GM19452 (cell line): ENCODE measurements around the gene PDLIM5.

Source experiments
- ATAC-seq: cut with Tn5 transposase; IDR thresholded peaks from one replicate; pipeline ENCODE4 v1.9.1; 2021; ENCODE audit not compliant: unreplicated experiment

Gene PDLIM5

GRCh38 chr4:94420356-94420755 is 31.4 kb upstream of the PDLIM5 start:
- ATAC-seq = no peak

DNA sequence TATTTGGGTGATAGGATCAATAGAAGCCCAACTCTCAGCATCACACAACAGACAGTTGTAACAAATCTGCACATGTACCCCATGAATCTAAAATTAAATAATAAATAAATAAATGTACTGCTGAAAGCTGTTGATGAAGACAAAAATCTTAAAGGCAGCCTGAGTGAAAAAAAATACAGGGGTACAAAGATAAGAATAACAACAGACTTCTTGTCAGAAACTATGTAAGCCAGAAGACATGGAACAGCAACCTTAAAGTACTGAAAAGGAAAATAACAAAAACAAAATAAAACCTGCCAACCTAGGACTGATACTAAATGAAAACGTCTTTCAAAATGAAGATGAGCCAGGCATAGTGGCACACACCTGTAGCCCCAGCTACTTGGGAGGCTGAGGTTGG is 25.0 kb upstream of the PDLIM5 start:
- no peak for ATAC-seq

- no peak for ATAC-seq
Measured at GRCh38 chr4:94428884-94429283, 22.9 kb upstream of the PDLIM5 start.

GRCh38 chr4:94430406-94430805 is 21.3 kb upstream of the PDLIM5 start:
- no peak for ATAC-seq

GRCh38 chr4:94431388-94431787 is 20.4 kb upstream of the PDLIM5 start:
- no peak for ATAC-seq

- ATAC-seq = no peak
Measured at GRCh38 chr4:94434505-94434904, 17.2 kb upstream of the PDLIM5 start.

DNA sequence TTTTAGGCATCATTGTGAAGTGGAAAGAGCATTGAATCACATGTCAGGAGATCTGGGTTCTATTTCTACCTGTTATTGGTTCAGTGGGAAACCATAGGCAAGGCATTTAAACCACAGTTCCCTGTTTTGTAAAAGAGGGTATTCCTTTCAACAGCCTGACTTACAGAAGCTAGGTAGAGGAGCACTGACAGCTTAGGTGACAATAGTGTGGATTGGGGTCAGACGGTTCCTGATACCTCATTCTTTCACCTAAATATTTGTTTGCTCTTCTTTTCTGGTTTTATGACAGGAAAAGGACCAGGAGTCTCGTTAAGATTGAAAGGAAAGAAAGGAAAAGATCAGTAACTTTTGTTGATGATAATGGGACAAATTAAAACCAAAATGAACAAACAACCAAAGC is 15.9 kb upstream of the PDLIM5 start:
- ATAC-seq = no peak

DNA sequence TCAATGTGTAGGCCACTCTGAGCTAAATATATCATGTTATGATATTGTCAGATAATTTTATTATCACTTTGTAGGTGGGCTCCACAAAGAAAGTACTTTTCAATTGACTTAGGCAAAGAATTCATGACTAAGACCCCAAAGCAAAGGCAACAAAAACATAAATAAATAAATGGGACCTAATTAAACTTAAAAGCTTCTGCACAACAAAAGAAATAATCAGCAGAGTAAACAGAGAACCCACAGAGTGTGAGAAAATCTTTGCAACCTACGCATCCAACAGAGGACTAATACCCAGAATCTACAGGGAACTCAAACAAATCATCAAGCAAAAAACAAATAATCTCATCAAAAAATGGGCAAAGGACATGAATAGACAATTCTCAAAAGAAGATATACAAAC is 15.2 kb upstream of the PDLIM5 start:
- no peak for ATAC-seq

- no peak for ATAC-seq
Measured at GRCh38 chr4:94439606-94440005, 12.1 kb upstream of the PDLIM5 start.

DNA sequence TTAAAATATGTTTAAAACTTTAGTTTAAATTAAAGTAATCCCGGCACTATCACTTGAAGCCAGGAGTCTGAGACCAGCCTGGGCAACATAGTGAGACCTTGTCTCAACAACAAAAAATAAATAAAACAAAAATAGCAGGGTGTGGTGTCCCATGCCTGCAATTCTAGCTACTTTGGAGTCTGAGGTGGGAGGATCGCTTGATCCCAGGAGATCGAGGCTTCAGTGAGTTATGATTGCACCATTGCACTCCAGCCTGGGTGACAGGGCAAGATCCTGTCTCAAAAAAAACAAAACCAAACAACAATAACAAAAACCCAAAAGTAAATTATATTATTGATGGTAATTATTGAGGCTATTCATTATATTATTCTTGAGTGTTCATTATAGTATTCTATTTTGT is 9.9 kb upstream of the PDLIM5 start:
- no peak for ATAC-seq

DNA sequence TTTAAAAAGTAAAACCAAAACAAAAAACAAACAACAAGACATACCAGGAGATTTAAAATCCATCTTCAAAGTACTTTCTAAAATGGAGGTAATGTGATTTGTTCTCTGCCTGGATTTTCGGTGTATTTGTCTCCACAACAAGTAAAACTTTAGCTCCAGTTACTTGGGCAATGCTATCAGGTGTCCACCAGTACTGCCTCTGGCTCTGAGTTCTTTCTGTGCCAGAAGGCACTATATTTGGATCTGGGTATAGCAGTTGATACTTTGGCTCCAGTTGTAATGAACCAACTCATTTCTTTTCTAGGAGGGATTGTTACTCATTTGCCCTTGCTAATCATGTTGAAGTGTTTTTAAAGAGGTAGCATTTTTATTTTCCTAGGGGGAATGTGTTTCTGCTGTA is 9.5 kb upstream of the PDLIM5 start:
- no peak for ATAC-seq

DNA sequence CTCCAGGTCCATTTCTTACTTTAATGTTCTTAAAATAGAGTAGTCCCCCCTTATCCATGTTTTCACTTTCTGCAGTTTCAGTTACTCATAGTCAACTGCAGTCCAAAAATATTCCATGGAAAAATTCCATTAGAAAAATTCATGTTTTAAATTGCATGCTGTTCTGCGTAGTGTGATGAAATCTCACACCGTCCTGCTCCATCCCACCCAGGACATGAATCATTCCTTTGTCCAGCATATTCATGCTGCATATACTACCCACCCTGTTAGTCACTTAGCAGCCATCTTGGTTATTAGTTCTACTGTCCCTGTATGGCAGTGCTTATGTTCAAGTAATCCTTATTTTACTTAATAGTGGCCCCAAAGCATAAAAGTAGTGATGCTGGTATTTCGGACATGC is 5.4 kb upstream of the PDLIM5 start:
- ATAC-seq = no peak

DNA sequence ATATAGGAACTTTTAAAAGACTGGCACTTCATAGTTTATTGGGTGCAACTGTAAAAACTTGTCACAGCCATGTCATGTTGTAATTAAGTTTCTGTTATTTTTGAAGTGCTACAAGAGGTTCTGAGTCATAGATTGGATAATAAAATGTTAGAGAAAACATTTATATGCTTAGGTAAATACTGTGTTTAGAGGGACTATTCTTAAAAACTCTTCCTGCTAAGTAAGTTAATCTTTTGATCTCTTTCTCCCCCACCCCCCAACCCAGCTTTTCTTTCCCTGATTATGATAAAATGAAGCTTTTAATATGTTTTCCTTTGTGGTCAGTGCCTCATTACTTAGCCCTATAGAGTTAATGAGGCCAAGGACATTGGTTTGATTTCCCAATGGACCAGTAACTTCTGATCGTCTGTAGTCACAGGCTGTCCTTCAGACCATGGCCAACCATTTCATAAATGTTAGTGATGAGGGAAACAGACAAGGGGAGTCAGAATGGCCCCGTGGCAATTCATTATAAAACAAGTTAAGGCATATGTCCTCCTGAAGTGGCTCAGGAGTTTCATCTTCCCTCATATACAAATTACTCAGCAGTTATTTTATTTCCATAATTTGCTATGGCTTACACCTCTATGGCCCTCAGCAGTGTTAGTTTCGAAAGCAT is 3.9 kb upstream of the PDLIM5 start:
- ATAC-seq = no peak

DNA sequence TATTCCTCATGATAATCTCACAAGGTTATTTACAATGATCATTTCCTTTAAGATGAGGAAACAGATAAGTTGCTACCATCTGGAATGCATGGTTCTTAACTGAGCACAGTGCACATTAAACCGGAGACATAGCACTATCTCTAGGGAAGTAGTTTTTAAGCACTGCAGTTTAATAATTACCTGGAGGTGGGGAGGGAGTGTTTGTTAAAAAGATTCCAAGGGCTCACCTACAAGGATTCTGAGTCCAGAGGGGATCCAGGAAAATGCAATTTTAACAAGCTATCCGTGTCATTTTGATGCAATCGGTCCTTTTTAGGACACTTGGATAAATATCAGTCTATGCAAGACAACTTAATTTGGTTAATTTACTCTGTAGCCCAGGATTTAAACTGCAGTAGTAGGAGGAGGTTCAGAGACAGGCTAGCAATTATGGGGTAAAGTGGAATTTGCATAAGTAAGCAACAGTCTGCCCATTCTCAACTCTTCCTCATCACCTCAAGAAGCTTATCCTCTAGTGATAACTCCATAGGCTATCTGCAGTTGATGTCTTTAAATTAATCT is 2.8 kb upstream of the PDLIM5 start:
- ATAC-seq = no peak

DNA sequence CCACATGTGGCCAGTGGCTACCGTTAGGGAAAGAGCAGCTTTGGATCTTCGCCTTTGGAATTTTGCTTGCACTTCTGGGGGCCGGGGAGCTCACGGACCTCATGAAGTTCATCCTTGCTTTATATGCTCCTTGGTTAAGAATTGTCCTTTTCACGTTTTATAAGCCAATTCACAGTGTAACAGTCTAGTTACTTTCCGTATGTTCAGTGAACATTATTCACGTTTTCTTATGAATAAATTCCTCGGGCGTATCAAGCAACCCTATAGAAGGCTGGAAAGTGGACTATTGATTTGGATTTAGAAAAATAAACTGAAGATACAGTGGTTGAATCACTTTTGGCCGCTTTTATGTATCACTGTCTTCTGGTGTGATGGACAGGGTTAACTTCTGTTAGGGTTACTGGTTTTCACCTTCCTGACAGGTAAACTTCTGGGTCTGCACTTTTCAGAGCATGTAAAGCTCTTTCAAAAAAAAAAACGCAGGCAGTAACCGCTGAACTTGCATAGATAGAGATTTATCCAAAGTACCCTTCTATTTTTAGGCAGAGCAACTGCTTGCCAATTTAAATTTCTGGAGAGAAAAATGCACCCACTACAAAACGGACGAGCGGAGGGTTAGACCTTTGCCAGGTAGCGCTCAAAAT is 569 bp upstream of the PDLIM5 start:
- no peak for ATAC-seq

DNA sequence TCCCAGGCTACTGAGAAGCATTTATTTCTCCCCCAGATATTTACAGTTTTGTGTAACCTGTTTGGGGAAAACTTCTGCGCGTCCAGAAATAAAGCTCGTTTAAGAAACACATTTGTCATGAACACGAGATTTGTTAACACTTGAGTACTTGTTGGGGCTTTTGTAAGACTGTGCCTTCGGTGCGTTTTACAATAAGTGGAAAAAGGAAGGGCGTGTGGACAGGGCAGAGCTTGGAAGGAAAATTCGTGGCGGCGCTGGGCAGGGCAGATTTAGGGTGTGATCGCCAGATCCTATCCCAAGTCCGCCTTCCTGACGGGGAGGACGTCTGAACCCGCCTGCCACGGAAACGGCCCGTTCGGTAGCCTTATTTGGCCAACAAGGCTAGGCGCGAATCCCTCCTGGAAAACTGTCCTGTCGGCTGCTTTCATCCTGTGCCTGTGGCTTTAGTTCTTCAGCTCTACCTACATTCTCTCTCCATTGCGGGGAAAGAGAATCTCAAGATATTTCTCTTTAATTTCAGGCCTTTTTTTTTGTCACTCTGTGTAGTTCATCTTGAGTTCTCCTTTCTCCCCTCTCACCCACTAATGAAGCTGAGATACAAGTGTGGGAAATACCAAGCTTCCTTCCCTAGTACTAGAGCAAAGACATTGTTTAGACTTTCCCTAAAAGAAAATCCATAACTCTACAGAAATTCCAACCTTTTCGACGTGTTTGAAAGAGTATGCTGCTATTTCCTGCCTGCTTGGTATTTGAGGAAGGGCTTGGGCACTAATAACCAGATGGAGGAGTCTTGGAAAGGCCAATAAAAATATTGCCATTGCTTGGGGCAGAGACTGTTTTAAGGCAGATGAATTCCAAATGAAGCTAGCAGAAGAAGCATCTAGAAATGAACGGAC is 982 bp downstream of the PDLIM5 start:
- no peak for ATAC-seq

GRCh38 chr4:94453391-94453963 is 1.7 kb downstream of the PDLIM5 start:
- ATAC-seq = no peak

DNA sequence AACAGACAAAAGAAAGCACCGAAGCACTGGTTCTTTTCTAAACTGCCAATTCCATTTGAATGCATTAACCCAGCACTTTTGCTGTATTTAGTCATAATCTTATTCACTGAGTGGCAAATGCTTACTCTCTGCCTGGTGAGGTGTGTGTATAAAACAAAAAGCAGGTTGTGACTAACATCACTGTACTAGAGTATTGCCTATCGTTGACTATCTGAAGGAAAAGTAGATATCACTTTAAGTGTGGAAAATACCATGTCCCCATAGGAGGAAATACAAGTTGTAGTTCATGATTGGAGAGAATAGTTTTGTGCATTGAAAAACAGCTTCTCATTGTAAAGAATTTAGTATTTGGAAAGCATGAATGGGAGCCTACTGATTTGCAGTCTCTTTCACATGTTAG is 2.7 kb downstream of the PDLIM5 start:
- ATAC-seq = no peak

DNA sequence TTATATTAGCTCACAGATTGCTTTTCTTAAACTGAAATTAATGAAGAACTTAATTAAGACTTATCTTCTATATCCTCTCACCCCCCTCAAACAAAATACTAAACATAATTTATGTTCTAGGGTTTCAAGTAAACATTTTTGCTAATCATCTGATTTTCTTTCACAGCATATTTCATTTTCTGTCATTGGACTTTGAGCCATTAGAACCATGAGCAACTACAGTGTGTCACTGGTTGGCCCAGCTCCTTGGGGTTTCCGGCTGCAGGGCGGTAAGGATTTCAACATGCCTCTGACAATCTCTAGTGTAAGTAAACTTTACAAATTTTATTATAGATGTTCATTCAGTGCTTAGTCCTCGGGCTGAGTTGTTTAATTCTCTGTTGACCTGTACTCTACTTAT is 3.3 kb downstream of the PDLIM5 start:
- no peak for ATAC-seq

DNA sequence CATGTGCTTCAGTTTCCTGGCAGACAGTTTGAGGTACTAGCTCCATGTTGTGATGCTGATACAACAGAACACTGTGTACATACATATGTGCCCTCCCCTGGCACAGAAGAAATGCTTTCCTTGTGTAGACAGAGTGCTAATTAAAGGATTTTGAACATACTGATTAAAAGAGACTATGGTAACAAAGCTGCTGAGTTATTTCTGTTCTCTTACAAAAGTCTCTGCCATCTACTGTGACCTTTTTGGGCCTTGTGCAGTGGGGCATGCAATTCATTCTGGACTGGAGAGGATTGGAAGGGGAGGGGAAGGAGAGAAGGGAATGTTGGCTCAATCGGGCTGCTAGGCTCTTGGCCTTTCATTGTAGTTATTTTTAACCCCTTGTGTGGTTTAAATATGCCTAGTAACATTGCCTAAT is 6.0 kb downstream of the PDLIM5 start:
- no peak for ATAC-seq

DNA sequence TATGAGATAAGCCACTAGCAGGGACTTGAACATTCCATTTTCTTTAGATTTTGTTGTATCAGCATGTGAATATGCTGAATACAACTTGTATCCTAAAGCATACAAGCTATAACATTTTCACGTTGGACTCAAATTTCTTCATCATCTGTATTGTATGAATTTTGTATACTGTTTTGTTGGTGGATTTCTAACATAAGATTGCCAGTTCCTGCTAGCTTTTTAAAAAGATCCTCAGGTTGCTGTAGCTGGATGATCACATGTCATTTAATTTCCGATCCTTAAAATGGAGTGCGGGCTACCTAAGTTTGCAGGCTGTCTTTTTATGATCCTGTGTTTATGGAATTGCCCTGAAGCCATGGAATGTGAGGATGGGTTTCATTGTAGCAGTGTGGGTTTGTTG is 6.9 kb downstream of the PDLIM5 start:
- ATAC-seq = no peak
